Neuronal stem cell (in vitro differentiated cells): ENCODE measurements around the gene NUDT14.

Experiments
- DNase-seq: peaks from one replicate; pipeline ENCODE4 v3.0.0-alpha.2; 2013; ENCODE audit warnings: low spot score
- H2AFZ ChIP-seq: one replicate; pipeline ENCODE4 v1.6.1; 2013; ENCODE audit warnings: mild to moderate bottlenecking, low read length, inconsistent platforms
- H2AK5ac ChIP-seq: 2 replicates; pipeline ENCODE4 v1.6.1; 2013; ENCODE audit warnings: low read depth, mild to moderate bottlenecking, inconsistent platforms, low read length, moderate library complexity, mixed read lengths
- H2BK120ac ChIP-seq: 2 replicates; pipeline ENCODE4 v1.6.1; 2013; ENCODE audit warnings: low read depth, mild to moderate bottlenecking, inconsistent platforms, low read length, moderate library complexity, mixed read lengths
- H2BK12ac ChIP-seq: one replicate; pipeline ENCODE4 v1.6.1; 2013; ENCODE audit warnings: low read length, inconsistent platforms
- H2BK15ac ChIP-seq: 2 replicates; pipeline ENCODE4 v1.6.1; 2013; ENCODE audit warnings: mild to moderate bottlenecking, low read length, inconsistent platforms, mixed read lengths
- H2BK5ac ChIP-seq: one replicate; pipeline ENCODE4 v1.6.1; 2013; ENCODE audit warnings: inconsistent platforms, mild to moderate bottlenecking, low read length, moderate library complexity
- H3K14ac ChIP-seq: one replicate; pipeline ENCODE4 v1.6.1; 2013; ENCODE audit warnings: low read length, inconsistent platforms
- H3K18ac ChIP-seq: 2 replicates; pipeline ENCODE4 v1.6.1; 2013; ENCODE audit warnings: low read length, inconsistent platforms
- H3K23ac ChIP-seq: 2 replicates; pipeline ENCODE4 v1.6.1; 2013; ENCODE audit warnings: low read depth, mild to moderate bottlenecking, mixed read lengths, low read length, inconsistent platforms; ENCODE audit not compliant: poor library complexity
- H3K27ac ChIP-seq: replicated peaks from 3 replicates; pipeline ENCODE4 v1.5.1; 2013; ENCODE audit warnings: low read length, inconsistent platforms
- H3K27me3 ChIP-seq, 3 experiments: 2 replicates each; pipeline ENCODE4 v1.6.1; 2013; ENCODE audit warnings: low read length in 3 of 3, mild to moderate bottlenecking in 2 of 3, inconsistent platforms in 1 of 3, low read depth in 1 of 3, mixed read lengths in 1 of 3, moderate library complexity in 1 of 3; ENCODE audit not compliant: control insufficient read depth in 3 of 3, insufficient read depth in 3 of 3
- H3K36me3 ChIP-seq, 2 donors: replicated peaks in 1 of 2; 2 replicates each; pipeline ENCODE4 v1.6.1; 2013; ENCODE audit warnings: low read length in 2 of 2; ENCODE audit not compliant: control insufficient read depth in 2 of 2, insufficient read depth in 2 of 2
- H3K4ac ChIP-seq: 2 replicates; pipeline ENCODE4 v1.6.1; 2013; ENCODE audit warnings: inconsistent platforms, mild to moderate bottlenecking, low read length, moderate library complexity
- H3K4me1 ChIP-seq, 2 donors: 1 replicate in 1 of 2; 2 replicates in 1 of 2; pipeline ENCODE4 v1.6.1; 2013; ENCODE audit warnings: low read length in 2 of 2, low read depth in 1 of 2; ENCODE audit not compliant: control insufficient read depth in 2 of 2, insufficient read depth in 1 of 2
- H3K4me2 ChIP-seq: one replicate; pipeline ENCODE4 v1.6.1; 2013; ENCODE audit warnings: mild to moderate bottlenecking, low read length, inconsistent platforms; ENCODE audit not compliant: insufficient read depth, poor library complexity, severe bottlenecking
- H3K4me3 ChIP-seq, 2 donors: 2 replicates each; pipeline ENCODE4 v1.5.1; 2013; ENCODE audit warnings: low read length in 2 of 2, mild to moderate bottlenecking in 2 of 2, inconsistent platforms in 1 of 2, moderate library complexity in 1 of 2
- H3K79me1 ChIP-seq: one replicate; pipeline ENCODE4 v1.6.1; 2013; ENCODE audit warnings: low read depth, mild to moderate bottlenecking, inconsistent platforms, low read length, moderate library complexity
- H3K9ac ChIP-seq: one replicate; pipeline ENCODE4 v1.6.1; 2013; ENCODE audit warnings: mild to moderate bottlenecking, low read depth, low read length, inconsistent platforms; ENCODE audit not compliant: poor library complexity
- H3K9me3 ChIP-seq, 2 donors: replicated peaks in 1 of 2; 2 replicates each; pipeline versions ENCODE3 to v1.6.1; 2013; ENCODE audit warnings: low read length in 2 of 2, mild to moderate bottlenecking in 2 of 2, inconsistent platforms in 1 of 2, low read depth in 1 of 2, mixed read lengths in 1 of 2, moderate library complexity in 1 of 2; ENCODE audit not compliant: control insufficient read depth in 2 of 2, insufficient read depth in 1 of 2
- H4K8ac ChIP-seq: one replicate; pipeline ENCODE4 v1.6.1; 2013; ENCODE audit warnings: low read depth, mild to moderate bottlenecking, inconsistent platforms, low read length, moderate library complexity
- H4K91ac ChIP-seq: one replicate; pipeline ENCODE4 v1.6.1; 2013; ENCODE audit warnings: low read length, low read depth, mild to moderate bottlenecking, inconsistent platforms; ENCODE audit not compliant: poor library complexity
- WGBS, 2 donors: extraction: QIAGEN DNeasy Blood & Tissue Kit; methylation state at CpG; one replicate each; pipeline ENCODE4 v1.1.7; 2013; ENCODE audit warnings: missing lambda C conversion rate in 2 of 2, mixed read lengths in 1 of 2; ENCODE audit not compliant: insufficient read length in 2 of 2, insufficient replicate concordance in 1 of 2; ENCODE audit errors: extremely low coverage in 2 of 2; 5-methylcytosine and 5-hydroxymethylcytosine counted together

The NUDT14 gene

DNA sequence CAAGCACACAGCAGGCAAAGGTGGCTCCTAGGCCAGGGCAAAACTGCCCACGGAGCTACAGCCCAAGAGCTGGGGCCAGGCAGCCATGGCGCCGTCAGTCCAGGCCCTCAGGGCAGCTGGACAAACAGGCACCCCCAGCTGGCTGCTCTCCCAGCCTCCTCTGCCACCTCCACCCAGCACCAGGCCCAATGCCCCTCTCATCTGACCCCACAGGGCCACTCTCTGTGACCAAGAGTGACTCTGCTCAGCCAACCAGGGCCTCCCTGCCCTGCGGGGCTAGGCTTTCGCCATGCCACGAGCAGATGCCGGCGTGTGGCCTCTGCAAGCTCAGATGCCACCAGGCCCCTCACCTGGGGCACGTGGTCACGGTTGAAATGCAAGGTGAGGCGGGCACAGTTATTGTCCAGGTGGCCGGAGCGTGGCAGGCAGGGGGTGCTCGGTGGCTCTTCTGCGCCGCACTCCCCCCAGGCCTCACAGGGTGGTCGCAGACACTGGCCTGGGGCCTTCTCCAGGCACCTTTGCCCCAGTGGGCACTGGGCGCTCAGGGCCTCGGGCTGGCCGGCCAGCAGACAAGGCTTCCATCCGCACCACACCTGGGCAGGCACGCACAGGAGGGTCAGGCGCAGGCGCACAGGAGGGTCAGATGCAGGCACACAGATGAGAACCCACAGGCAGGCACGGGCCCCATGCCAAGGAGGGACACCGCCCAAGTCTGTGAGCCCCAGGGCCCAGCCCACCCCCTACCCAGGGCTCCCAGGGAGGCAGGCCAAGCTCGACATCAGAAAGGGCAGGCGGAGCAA lies 35.5 kb downstream of the NUDT14 start:
- Histone ChIP-seq H3K9ac (peak overlapping the region; percentile 60), H2BK5ac (no peak overlapping the region), H3K14ac (peak overlapping the region; percentile 31), H3K36me3 (no peaks in the 10 kb centered on the region), H2AFZ (no peak overlapping the region), H2BK15ac (no peak overlapping the region), H3K79me1 (peaks cover 8% of the 10 kb centered on the region), H3K4ac (no peak overlapping the region), H2BK120ac (no peak overlapping the region), H4K8ac (peak overlapping the region; percentile 82), H3K18ac (peak overlapping the region; percentile 38), H2BK12ac (peak overlapping the region; percentile 58), H3K23ac (peak overlapping the region; percentile 65), H4K91ac (no peak overlapping the region), H3K4me3 (peak overlapping the region in 1 of 2 donors; percentile 58), H3K9me3 (peaks cover 0 to 3% of the 10 kb centered on the region in 2 donors), H3K4me2 (no peak overlapping the region), H3K27me3 (no peaks in the 10 kb centered on the region), H3K27ac (no peak overlapping the region), H2AK5ac (no peak overlapping the region), H3K4me1 (no peaks in the 10 kb centered on the region)
- no CpG with 5 or more reads among the region's 28 CpGs for WGBS, 2 donors
- DNase-seq = no peak

DNA sequence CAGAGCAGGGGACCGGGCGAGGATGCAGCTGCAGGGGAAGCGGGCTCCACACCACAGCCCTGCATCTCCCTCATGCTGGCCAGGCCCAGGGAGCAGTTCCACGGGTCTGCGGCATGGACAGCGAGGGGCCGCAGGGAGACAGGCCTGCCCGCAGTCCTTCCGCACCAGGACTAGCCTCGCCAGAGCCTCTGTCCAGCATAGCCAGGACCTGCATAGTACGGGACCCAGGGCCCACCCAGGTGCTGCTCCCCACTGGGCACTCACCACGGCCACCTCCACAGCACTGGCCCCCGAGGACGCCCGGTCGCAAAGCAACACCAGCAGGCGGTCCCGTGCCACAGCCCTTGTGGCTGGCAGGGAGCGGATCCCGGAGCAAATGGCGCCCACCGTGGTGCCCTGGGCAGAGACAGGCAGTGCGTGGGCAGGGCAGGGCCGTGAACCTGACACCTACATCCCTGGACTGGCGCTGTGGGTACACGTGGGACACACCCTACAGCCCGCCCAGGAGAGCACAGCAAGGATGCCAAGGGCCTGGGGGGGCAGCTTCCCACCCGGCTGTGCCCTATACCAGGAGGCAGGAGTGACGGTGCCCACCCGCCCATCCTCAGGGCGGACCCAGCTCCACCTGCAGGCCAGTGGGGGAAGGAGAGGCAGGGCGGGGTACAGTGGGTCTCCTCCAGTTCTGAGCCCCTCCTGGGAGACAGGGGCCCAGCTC lies 36.3 kb downstream of the NUDT14 start:
- Histone ChIP-seq H3K18ac (peak overlapping the region; percentile 17), H3K27ac (no peak overlapping the region), H4K91ac (no peak overlapping the region), H3K4me1 (no peaks in the 10 kb centered on the region), H2AFZ (no peak overlapping the region), H3K36me3 (no peaks in the 10 kb centered on the region), H2BK15ac (no peak overlapping the region), H2BK12ac (peak overlapping the region; percentile 73), H3K4ac (no peak overlapping the region), H3K23ac (peak overlapping the region; percentile 17), H2AK5ac (peak overlapping the region; percentile 70), H3K4me2 (no peak overlapping the region), H4K8ac (peak overlapping the region; percentile 82), H3K9ac (peak overlapping the region; percentile 21), H2BK5ac (peak overlapping the region; percentile 19), H3K14ac (peak overlapping the region; percentile 89), H2BK120ac (no peak overlapping the region), H3K79me1 (peaks cover 8% of the 10 kb centered on the region), H3K27me3 (no peaks in the 10 kb centered on the region), H3K9me3 (peaks cover 7 to 11% of the 10 kb centered on the region in 2 donors), H3K4me3 (peak overlapping the region in 1 of 2 donors; percentile 6)
- DNase-seq = no peak
- no CpG with 5 or more reads among the region's 32 CpGs for WGBS, 2 donors

DNA sequence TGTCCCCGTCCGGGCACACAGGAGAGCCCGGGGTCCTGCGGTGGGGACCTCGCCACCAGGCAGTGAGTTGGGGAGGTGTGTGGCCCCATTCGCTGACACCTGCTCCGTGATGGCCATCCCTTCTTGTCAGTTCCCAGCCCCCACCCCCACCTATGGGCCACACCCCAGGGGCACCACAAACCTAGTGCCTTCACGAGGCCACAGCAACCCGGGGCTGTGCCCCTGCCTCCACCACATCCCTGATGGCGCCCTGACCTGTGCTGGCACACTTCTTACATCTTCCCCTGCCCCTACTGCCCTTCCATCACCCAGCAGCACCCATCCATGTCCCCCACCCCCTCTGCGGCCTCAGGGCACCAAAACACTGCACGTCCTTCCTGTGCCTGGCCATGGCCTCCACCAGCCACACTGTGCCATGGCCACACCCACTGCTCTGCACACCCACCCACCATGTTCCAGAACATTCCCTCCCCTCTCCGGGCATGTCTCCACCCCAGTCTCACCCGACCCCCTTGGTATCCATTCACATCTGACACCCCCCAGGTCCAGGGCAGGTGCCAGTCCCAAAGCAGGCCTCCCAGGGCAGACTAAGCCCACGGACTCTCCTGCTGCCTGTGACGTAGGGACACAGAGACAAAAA lies 37.0 kb downstream of the NUDT14 start:
- Histone ChIP-seq H3K9me3 (peaks cover 14 to 16% of the 10 kb centered on the region in 2 donors), H3K79me1 (peaks cover 8% of the 10 kb centered on the region), H2BK120ac (no peak overlapping the region), H3K4ac (no peak overlapping the region), H4K8ac (no peak overlapping the region), H4K91ac (no peak overlapping the region), H3K14ac (peak overlapping the region; percentile 89), H2AFZ (no peak overlapping the region), H3K23ac (peak overlapping the region; percentile 17), H3K4me1 (no peaks in the 10 kb centered on the region), H3K9ac (peak overlapping the region; percentile 44), H3K36me3 (no peaks in the 10 kb centered on the region), H2BK5ac (peak overlapping the region; percentile 19), H3K18ac (no peak overlapping the region), H3K27me3 (no peaks in the 10 kb centered on the region), H2BK12ac (no peak overlapping the region), H3K27ac (no peak overlapping the region), H3K4me2 (no peak overlapping the region), H2BK15ac (no peak overlapping the region), H3K4me3 (peak overlapping the region in 1 of 2 donors; percentile 6), H2AK5ac (no peak overlapping the region)
- no CpG with 5 or more reads among the region's 16 CpGs for WGBS, 2 donors
- DNase-seq = no peak
